Ishikawa (cell line): ENCODE data around the gene C18orf54.

Source experiments
- CEBPB ChIP-seq: IDR thresholded peaks from 2 replicates; pipeline ENCODE4 v1.6.1; 2012
- CREB1 ChIP-seq: IDR thresholded peaks from 2 replicates; pipeline ENCODE4 v1.6.1; 2012; ENCODE audit warnings: low read depth
- EGR1 ChIP-seq: IDR thresholded peaks from 2 replicates; pipeline ENCODE4 v1.6.1; 2012
- EP300 ChIP-seq: IDR thresholded peaks from 2 replicates; pipeline ENCODE4 v1.6.1; 2012; ENCODE audit warnings: borderline replicate concordance
- FOXM1 ChIP-seq: IDR thresholded peaks from 2 replicates; pipeline ENCODE4 v1.6.1; 2012; ENCODE audit warnings: low read depth, borderline replicate concordance
- NFIC ChIP-seq: IDR thresholded peaks from 2 replicates; pipeline ENCODE4 v1.6.1; 2012
- RAD21 ChIP-seq: IDR thresholded peaks from 2 replicates; pipeline ENCODE4 v1.6.1; 2012; ENCODE audit warnings: low read depth
- TAF1 ChIP-seq: IDR thresholded peaks from 2 replicates; pipeline ENCODE4 v1.6.1; 2012; ENCODE audit warnings: low read depth, mild to moderate bottlenecking
- TCF12 ChIP-seq: IDR thresholded peaks from 2 replicates; pipeline ENCODE4 v1.6.1; 2012; ENCODE audit warnings: low read depth
- TEAD4 ChIP-seq: IDR thresholded peaks from 2 replicates; pipeline ENCODE4 v1.6.1; 2012
- YY1 ChIP-seq: IDR thresholded peaks from 2 replicates; pipeline ENCODE4 v1.6.1; 2012; ENCODE audit warnings: low read depth
- ZBTB7A ChIP-seq: IDR thresholded peaks from 2 replicates; pipeline ENCODE4 v1.6.1; 2012; ENCODE audit warnings: low read depth
- TF ChIP-seq, protein P1 (sequence below): IDR thresholded peaks from 2 replicates; pipeline ENCODE4 v1.6.1; 2012
- TF ChIP-seq, protein P2 (sequence below): IDR thresholded peaks from 2 replicates; pipeline ENCODE4 v1.6.1; 2012
- TF ChIP-seq, protein P3 (sequence below): IDR thresholded peaks from 2 replicates; pipeline ENCODE4 v1.6.1; 2012; ENCODE audit warnings: low read depth, mild to moderate bottlenecking

C18orf54 gene

DNA sequence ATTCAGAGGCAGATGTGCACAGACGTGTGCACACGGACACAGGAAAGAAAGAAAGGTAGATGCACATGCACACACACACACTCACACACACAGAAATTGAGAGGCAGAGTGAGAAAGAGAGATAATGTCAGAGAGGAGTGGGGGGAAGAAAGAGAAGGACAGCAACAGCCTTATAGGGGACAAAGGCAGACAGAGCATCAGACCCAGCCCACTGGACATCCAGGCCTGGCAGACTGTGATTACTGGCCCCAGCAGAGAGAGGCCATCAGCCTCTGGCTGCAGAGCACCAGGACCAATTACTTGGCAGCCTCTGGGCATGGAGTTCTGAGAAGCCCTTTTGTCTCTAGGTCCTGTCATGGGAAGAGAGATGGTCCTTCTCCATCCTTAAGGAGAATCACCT is 66.1 kb downstream of the C18orf54 start:
- TF ChIP-seq NFIC (no peak), TAF1 (no peak), YY1 (no peak), ZBTB7A (no peak), TEAD4 (no peak), RAD21 (no peak), EP300 (no peak), CEBPB (no peak), EGR1 (no peak), CREB1 (no peak), FOXM1 (no peak), TCF12 (no peak)
- TF ChIP-seq, protein P1, sequence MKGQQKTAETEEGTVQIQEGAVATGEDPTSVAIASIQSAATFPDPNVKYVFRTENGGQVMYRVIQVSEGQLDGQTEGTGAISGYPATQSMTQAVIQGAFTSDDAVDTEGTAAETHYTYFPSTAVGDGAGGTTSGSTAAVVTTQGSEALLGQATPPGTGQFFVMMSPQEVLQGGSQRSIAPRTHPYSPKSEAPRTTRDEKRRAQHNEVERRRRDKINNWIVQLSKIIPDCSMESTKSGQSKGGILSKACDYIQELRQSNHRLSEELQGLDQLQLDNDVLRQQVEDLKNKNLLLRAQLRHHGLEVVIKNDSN, result no peak
- TF ChIP-seq, protein P2, sequence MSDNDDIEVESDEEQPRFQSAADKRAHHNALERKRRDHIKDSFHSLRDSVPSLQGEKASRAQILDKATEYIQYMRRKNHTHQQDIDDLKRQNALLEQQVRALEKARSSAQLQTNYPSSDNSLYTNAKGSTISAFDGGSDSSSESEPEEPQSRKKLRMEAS, result no peak
- TF ChIP-seq, protein P3, sequence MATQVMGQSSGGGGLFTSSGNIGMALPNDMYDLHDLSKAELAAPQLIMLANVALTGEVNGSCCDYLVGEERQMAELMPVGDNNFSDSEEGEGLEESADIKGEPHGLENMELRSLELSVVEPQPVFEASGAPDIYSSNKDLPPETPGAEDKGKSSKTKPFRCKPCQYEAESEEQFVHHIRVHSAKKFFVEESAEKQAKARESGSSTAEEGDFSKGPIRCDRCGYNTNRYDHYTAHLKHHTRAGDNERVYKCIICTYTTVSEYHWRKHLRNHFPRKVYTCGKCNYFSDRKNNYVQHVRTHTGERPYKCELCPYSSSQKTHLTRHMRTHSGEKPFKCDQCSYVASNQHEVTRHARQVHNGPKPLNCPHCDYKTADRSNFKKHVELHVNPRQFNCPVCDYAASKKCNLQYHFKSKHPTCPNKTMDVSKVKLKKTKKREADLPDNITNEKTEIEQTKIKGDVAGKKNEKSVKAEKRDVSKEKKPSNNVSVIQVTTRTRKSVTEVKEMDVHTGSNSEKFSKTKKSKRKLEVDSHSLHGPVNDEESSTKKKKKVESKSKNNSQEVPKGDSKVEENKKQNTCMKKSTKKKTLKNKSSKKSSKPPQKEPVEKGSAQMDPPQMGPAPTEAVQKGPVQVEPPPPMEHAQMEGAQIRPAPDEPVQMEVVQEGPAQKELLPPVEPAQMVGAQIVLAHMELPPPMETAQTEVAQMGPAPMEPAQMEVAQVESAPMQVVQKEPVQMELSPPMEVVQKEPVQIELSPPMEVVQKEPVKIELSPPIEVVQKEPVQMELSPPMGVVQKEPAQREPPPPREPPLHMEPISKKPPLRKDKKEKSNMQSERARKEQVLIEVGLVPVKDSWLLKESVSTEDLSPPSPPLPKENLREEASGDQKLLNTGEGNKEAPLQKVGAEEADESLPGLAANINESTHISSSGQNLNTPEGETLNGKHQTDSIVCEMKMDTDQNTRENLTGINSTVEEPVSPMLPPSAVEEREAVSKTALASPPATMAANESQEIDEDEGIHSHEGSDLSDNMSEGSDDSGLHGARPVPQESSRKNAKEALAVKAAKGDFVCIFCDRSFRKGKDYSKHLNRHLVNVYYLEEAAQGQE, result no peak

DNA sequence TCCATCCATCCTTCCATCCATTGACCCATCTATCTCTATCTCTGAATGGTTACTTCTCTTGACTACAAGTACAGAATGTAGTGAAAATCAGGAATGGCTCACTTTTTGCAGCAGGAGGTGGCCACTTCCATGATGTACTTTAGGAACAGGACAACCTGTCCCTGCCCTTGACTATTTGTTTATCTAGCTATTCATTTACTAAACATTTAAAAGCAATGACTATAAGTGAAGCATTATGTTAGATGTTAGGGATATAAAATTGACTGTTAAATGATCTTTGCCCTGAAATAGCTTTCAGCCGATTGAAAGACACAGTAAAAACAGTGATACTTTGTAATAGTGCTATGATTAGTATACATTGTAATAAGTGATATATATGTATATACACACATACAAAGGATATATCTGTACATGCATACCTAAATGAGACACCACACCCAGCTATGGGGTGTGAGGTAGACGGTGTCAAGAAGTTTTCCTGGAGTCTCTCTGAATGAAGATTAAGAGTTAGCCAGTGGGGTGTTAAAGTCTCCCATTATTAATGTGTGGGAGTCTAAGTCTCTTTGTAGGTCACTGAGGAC is 68.5 kb downstream of the C18orf54 start:
- TF ChIP-seq, protein P2, result no peak
- TF ChIP-seq TCF12 (no peak), CREB1 (no peak), EP300 (no peak), EGR1 (no peak), YY1 (no peak), CEBPB (no peak), TAF1 (no peak)
- TF ChIP-seq, protein P1, result no peak
